Calu3 (cell line): ENCODE data around the gene TMEM214. TPM values are rescaled to one million over a fixed set of nuclear protein-coding genes. Genes with fewer than 3 reads are reported as not detected.

Experiments
- BruUV-seq: library from RNA; stranded (reverse); fragments of 400-500 nt; replicated peaks from 2 replicates; lab custom pipeline; 2021; lab: Mats Ljungman, UMichigan
- CTCF ChIA-PET: fragments of 300-600 bp; sonication (Branson Sonifier 250); formaldehyde crosslinking; loops from one replicate; lab custom pipeline; 2022; ENCODE audit warnings: antibody characterized with exemption; lab: Charles Lee
- DNase-seq: peaks from one replicate; pipeline ENCODE4 v3.0.0; 2022
- H3K27ac Mint-ChIP-seq: one replicate; pipeline ENCODE4 v1.8.0; 2022; ENCODE audit warnings: mixed read lengths; ENCODE audit not compliant: unreplicated experiment
- H3K27me3 Mint-ChIP-seq: one replicate; pipeline ENCODE4 v1.8.0; 2022; ENCODE audit warnings: mixed read lengths; ENCODE audit not compliant: unreplicated experiment
- H3K36me3 Mint-ChIP-seq: one replicate; pipeline ENCODE4 v1.8.0; 2022; ENCODE audit warnings: mild to moderate bottlenecking, moderate library complexity, mixed read lengths; ENCODE audit not compliant: insufficient read depth, unreplicated experiment
- H3K4me1 Mint-ChIP-seq: one replicate; pipeline ENCODE4 v1.8.0; 2022; ENCODE audit warnings: mild to moderate bottlenecking, low read depth, mixed read lengths; ENCODE audit not compliant: unreplicated experiment
- H3K4me3 Mint-ChIP-seq: one replicate; pipeline ENCODE4 v1.8.0; 2022; ENCODE audit warnings: mild to moderate bottlenecking, low read depth, moderate library complexity, mixed read lengths; ENCODE audit not compliant: unreplicated experiment
- H3K9me3 Mint-ChIP-seq: one replicate; pipeline ENCODE4 v1.8.0; 2022; ENCODE audit warnings: low read depth, mixed read lengths; ENCODE audit not compliant: unreplicated experiment
- intact Hi-C: fragments of 100-400 bp; cut with micrococcal nuclease; formaldehyde crosslinking; loops from one replicate; pipeline ENCODE4 v1.10.0; 2022; ENCODE audit not compliant: unreplicated experiment
- total RNA-seq: library from RNA; stranded (reverse); gene quantifications from 2 replicates; pipeline ENCODE4 v1.2.3, GENCODE V29; 2022
- TF ChIP-seq, protein P1 (sequence below): fragments of 200-600 bp; IDR thresholded peaks from one replicate; pipeline ENCODE4 v1.8.0; 2022; ENCODE audit warnings: antibody characterized with exemption; ENCODE audit not compliant: unreplicated experiment

TMEM214 gene
- total RNA-seq, 1 experiment from 2014 or later, result 79.6 TPM

DNA sequence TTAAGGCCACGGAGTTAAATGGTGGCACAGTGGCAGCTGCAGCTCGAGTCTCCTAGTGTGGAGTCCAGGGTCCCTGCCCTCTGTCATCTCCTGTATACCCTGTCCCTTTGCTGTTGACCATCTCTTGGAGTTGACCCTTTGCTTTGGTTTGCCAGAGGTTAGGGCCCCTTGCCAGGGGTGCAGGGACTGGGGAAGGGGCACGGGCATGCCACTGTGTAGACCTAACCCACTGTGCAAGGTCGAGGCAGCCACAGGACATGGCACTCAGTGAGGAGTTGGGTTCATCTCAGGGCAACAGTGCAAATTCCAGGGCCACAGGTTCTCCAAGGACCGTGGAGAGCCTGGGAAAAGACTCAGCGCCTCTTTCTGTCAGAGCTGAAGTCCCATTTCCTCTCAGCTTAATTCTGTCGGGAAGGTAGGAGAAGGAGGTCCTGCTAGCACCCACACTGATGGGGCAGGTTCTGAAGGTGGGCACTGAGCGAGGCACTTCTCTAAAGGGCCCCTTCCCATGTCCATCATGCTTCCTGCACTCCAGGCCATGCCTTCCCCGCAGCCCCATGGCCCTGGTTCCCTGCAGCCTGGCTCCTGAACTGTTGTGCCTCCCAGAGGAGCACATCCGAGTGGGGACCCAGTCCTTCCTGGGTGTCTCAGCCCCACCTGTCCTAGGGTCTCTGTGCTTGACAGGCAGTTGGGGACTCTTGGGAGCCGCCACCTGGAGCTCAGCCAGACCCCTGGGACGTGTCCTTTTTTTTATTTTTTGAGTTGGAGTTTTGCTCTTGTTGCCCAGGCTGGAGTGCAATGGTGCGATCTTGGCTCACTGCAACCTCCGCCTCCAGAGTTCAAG is 56.6 kb downstream of the TMEM214 start:
- H3K27me3 Mint-ChIP-seq, result no peaks in the 10 kb centered on the region
- no peak overlapping the region for H3K27ac Mint-ChIP-seq
- DNase-seq, result no peak
- no TSS peak for BruUV-seq
- no peaks in the 10 kb centered on the region for H3K9me3 Mint-ChIP-seq
- intact Hi-C loops, result no loop called here
- CTCF ChIA-PET, result interaction anchor here (0.6 kb wide), 1 partner anchor 18 kb away, joined by 5 read pairs; the partner anchor contains the start of gene OST4
- H3K4me3 Mint-ChIP-seq, result no peak overlapping the region
- peaks cover 21% of the 10 kb centered on the region for H3K36me3 Mint-ChIP-seq
- TF ChIP-seq, protein P1, sequence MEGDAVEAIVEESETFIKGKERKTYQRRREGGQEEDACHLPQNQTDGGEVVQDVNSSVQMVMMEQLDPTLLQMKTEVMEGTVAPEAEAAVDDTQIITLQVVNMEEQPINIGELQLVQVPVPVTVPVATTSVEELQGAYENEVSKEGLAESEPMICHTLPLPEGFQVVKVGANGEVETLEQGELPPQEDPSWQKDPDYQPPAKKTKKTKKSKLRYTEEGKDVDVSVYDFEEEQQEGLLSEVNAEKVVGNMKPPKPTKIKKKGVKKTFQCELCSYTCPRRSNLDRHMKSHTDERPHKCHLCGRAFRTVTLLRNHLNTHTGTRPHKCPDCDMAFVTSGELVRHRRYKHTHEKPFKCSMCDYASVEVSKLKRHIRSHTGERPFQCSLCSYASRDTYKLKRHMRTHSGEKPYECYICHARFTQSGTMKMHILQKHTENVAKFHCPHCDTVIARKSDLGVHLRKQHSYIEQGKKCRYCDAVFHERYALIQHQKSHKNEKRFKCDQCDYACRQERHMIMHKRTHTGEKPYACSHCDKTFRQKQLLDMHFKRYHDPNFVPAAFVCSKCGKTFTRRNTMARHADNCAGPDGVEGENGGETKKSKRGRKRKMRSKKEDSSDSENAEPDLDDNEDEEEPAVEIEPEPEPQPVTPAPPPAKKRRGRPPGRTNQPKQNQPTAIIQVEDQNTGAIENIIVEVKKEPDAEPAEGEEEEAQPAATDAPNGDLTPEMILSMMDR, result no peak
- H3K4me1 Mint-ChIP-seq, result peaks cover 14% of the 10 kb centered on the region

Other genes starting within 250 kb of the TMEM214 start
- 23.4 and 33.2 TPM in 2 replicates for gene CENPA, start 246.9 kb upstream of the TMEM214 start, total RNA-seq
- 0.32 TPM in 1 of 2 replicates, not detected in the other for gene DPYSL5, start 184.8 kb upstream of the TMEM214 start, total RNA-seq
- 11.1 and 13.9 TPM in 2 replicates for gene MAPRE3, start 62.3 kb upstream of the TMEM214 start, total RNA-seq
- 20.2 and 25.2 TPM in 2 replicates for gene AGBL5, start 18.7 kb downstream of the TMEM214 start, total RNA-seq
- 163 and 172 TPM in 2 replicates for gene OST4, start 38.7 kb downstream of the TMEM214 start, total RNA-seq
- gene EMILIN1, start 45.6 kb downstream of the TMEM214 start, total RNA-seq, result 0.12 and 0.19 TPM in 2 replicates
- 2.0 and 4.2 TPM in 2 replicates for gene KHK, start 53.8 kb downstream of the TMEM214 start, total RNA-seq
- 3.7 and 9.3 TPM in 2 replicates for gene CGREF1, start 86.2 kb downstream of the TMEM214 start, total RNA-seq
- 0.56 and 0.64 TPM in 2 replicates for gene ABHD1, start 90.8 kb downstream of the TMEM214 start, total RNA-seq
- gene PREB, start 101.7 kb downstream of the TMEM214 start, total RNA-seq, result 54.0 and 60.1 TPM in 2 replicates
- not detected in 2 replicates for gene PRR30, start 106.4 kb downstream of the TMEM214 start, total RNA-seq
- not detected in 2 replicates for gene TCF23, start 116.0 kb downstream of the TMEM214 start, total RNA-seq
- gene ATRAID, start 179.1 kb downstream of the TMEM214 start, total RNA-seq, result 104 and 121 TPM in 2 replicates
- 39.6 and 42.3 TPM in 2 replicates for gene SLC5A6, start 179.3 kb downstream of the TMEM214 start, total RNA-seq
- gene CAD, start 184.4 kb downstream of the TMEM214 start, total RNA-seq, result 68.2 and 71.6 TPM in 2 replicates
- 0.24 TPM in 1 of 2 replicates, not detected in the other for gene SLC30A3, start 230.1 kb downstream of the TMEM214 start, total RNA-seq
- not detected in 2 replicates for gene DNAJC5G, start 242.5 kb downstream of the TMEM214 start, total RNA-seq
- 0.99 and 2.3 TPM in 2 replicates for gene TRIM54, start 249.5 kb downstream of the TMEM214 start, total RNA-seq